H1 (cell line): ENCODE results near the gene APOBEC3G. TPM values are rescaled to one million over a fixed set of nuclear protein-coding genes. Genes with fewer than 3 reads are reported as not detected.

Experiments used
- CEBPB ChIP-seq: IDR thresholded peaks from 2 replicates; pipeline ENCODE4 v1.6.1; 2012; ENCODE audit warnings: low read depth, low read length
- polyA plus RNA-seq, 7 experiments: library from polyadenylated mRNA; depleted of rRNA in 3 of 7; stranded (reverse) in 5 of 7; unstranded in 2 of 7; fragments of >200 nt in 5 of 7; fragments of 200-250 nt in 2 of 7; gene quantifications; 1 replicate in 5 of 7; 2 replicates in 1 of 7; 4 replicates in 1 of 7; pipeline versions ENCODE4 v1.2.1 to v1.2.3, GENCODE V29; 2011 to 2013; ENCODE audit warnings: missing spikeins in 2 of 7, mixed read lengths in 2 of 7
- total RNA-seq: library from RNA; stranded (reverse); fragmentation: NEBNext Ultra II Directional; extraction: Animal tissue kit (Norgen Biotek cat#: 25700); gene quantifications from 2 replicates; pipeline ENCODE4 v1.2.1, GENCODE V29; 2021

Gene APOBEC3G
- total and polyA plus RNA-seq, 2 of the 8 experiments (the other 6 are each of a cell fraction or from before 2014, with no cell fraction given) = 1.7 to 2.0 TPM

GRCh38 chr22:39081016-39081415 lies 3.9 kb downstream of the APOBEC3G start (continued):
- no peak for TF ChIP-seq CEBPB
